GM18502 (cell line): ENCODE results near the gene ZDHHC19.
"Not testable (repeated sequence)": the region's sequence is repeated elsewhere in the genome, so short reads cannot be mapped to it uniquely, and the experiment has no call there.

Experiments
- ATAC-seq: cut with Tn5 transposase; IDR thresholded peaks from one replicate; pipeline ENCODE4 v1.9.1; 2021; ENCODE audit warnings: mild to moderate bottlenecking; ENCODE audit not compliant: unreplicated experiment, poor library complexity

Gene ZDHHC19

GRCh38 chr3:196225763-196226364, 14.7 kb upstream of the ZDHHC19 start:
- no peak for ATAC-seq

GRCh38 chr3:196225086-196225485, 13.9 kb upstream of the ZDHHC19 start:
- ATAC-seq: no peak

- ATAC-seq: no peak
Measured at GRCh38 chr3:196222876-196223595, 11.8 kb upstream of the ZDHHC19 start.

GRCh38 chr3:196220991-196221390, 9.8 kb upstream of the ZDHHC19 start:
- no peak for ATAC-seq

GRCh38 chr3:196220587-196220986, 9.4 kb upstream of the ZDHHC19 start:
- no peak for ATAC-seq

GRCh38 chr3:196219970-196220311, 8.7 kb upstream of the ZDHHC19 start:
- ATAC-seq: no peak

GRCh38 chr3:196219194-196219969, 8.2 kb upstream of the ZDHHC19 start:
- ATAC-seq: no peak

- no peak for ATAC-seq
Measured at GRCh38 chr3:196218155-196218712, 7.0 kb upstream of the ZDHHC19 start.

GRCh38 chr3:196217307-196218154, 6.3 kb upstream of the ZDHHC19 start:
- no peak for ATAC-seq

GRCh38 chr3:196216681-196217211, 5.5 kb upstream of the ZDHHC19 start:
- ATAC-seq: no peak

GRCh38 chr3:196216089-196216564, 4.9 kb upstream of the ZDHHC19 start, which contains the start of gene SLC51A:
TSS of gene SLC51A (plus strand) at chr3:196216534. CDS start at chr3:196216713, 179 bp downstream.
- ATAC-seq: no peak

GRCh38 chr3:196215493-196216020, 4.4 kb upstream of the ZDHHC19 start:
- no peak for ATAC-seq

GRCh38 chr3:196214783-196215441, 3.7 kb upstream of the ZDHHC19 start:
- no peak for ATAC-seq

- ATAC-seq: not testable (repeated sequence)
Measured at GRCh38 chr3:196209944-196210672, 1.1 kb downstream of the ZDHHC19 start.

- ATAC-seq: no peak
Measured at GRCh38 chr3:196208942-196209695, 2.1 kb downstream of the ZDHHC19 start.

GRCh38 chr3:196207833-196208607, 3.2 kb downstream of the ZDHHC19 start:
- ATAC-seq: no peak
